ENCODE measurements around the gene CCDC146. TPM values are rescaled to one million over a fixed set of nuclear protein-coding genes. Genes with fewer than 3 reads are reported as not detected.
"Not testable (repeated sequence)": the region's sequence is repeated elsewhere in the genome, so short reads cannot be mapped to it uniquely, and the experiment has no call there.

The CCDC146 gene
- total and polyA plus RNA-seq, 2 of the 8 experiments (the other 6 are each of a cell fraction or from before 2014, with no cell fraction given), result 0.88 to 2.4 TPM

- H3K56ac ChIP-seq (replicated peaks; ENCODE audit: insufficient read length, low read depth, low read length); H3K27me3 ChIP-seq (replicated peaks in 1 of 4; ENCODE audit: control insufficient read depth in 3 of 4, extremely low read depth in 1 of 4, insufficient read depth in 3 of 4, low read length in 3 of 4); H4K8ac ChIP-seq (ENCODE audit: extremely low read depth, insufficient read depth, low read length); H2BK15ac ChIP-seq (ENCODE audit: low read length); H2BK12ac ChIP-seq (ENCODE audit: low read depth, low read length); H3K9me3 ChIP-seq (ENCODE audit: insufficient read depth in 2 of 2, low read depth in 1 of 2, low read length in 1 of 2); H3K14ac ChIP-seq (ENCODE audit: insufficient read length); H3K27ac ChIP-seq (ENCODE audit: low read depth, low read length); H2BK5ac ChIP-seq (ENCODE audit: low read depth, low read length); H2AFZ ChIP-seq (ENCODE audit: low read length); DNase-seq (ENCODE audit: low read depth in 1 of 2, low spot score in 2 of 2); CTCF ChIA-PET (ENCODE audit: partially characterized antibody); H3K4me2 ChIP-seq (ENCODE audit: insufficient read depth in 1 of 2, low read depth in 2 of 2, low read length in 2 of 2); H3K4me1 ChIP-seq (replicated peaks in 1 of 4; ENCODE audit: control insufficient read depth in 3 of 4, insufficient read depth in 4 of 4, low read length in 3 of 4); H3K36me3 ChIP-seq (ENCODE audit: control insufficient read depth in 2 of 4, insufficient read depth in 4 of 4, low read length in 3 of 4); H4K91ac ChIP-seq (replicated peaks; ENCODE audit: insufficient read length, low read length); H3K23ac ChIP-seq (ENCODE audit: insufficient read length); FAIRE-seq; H3K4ac ChIP-seq (replicated peaks; ENCODE audit: insufficient read length, low read depth, low read length); H2BK20ac ChIP-seq (ENCODE audit: low read length); H2AK5ac ChIP-seq (ENCODE audit: low read depth, low read length); H3K4me3 ChIP-seq (ENCODE audit: extremely low read depth in 1 of 4, insufficient read depth in 2 of 4, low read depth in 3 of 4, low read length in 4 of 4); H4K5ac ChIP-seq (ENCODE audit: insufficient read length, low read depth, low read length); H2BK120ac ChIP-seq (replicated peaks; ENCODE audit: low read depth, low read length); H3K79me2 ChIP-seq (ENCODE audit: control insufficient read depth in 1 of 2, insufficient read depth in 2 of 2, low read length in 2 of 2); H3K79me1 ChIP-seq (ENCODE audit: low read depth, low read length); H4K20me1 ChIP-seq (replicated peaks in 1 of 2; ENCODE audit: control insufficient read depth in 1 of 2, insufficient read depth in 2 of 2, low read length in 2 of 2); POLR2A ChIA-PET (ENCODE audit: partially characterized antibody); H3K23me2 ChIP-seq (ENCODE audit: low read depth, low read length); H3K18ac ChIP-seq (ENCODE audit: extremely low read depth, low read length); H3K9ac ChIP-seq (replicated peaks in 1 of 4; ENCODE audit: extremely low read depth in 1 of 4, low read depth in 3 of 4, low read length in 3 of 4): not testable (repeated sequence)
- WGBS, 2 experiments (ENCODE audit: extremely low coverage in 1 of 2, insufficient coverage in 1 of 2, insufficient read length in 1 of 2, insufficient replicate concordance in 2 of 2, low coverage in 1 of 2, low lambda C conversion rate in 2 of 2, missing lambda C conversion rate in 1 of 2), result 82% methylated on average over 1 of the region's 3 CpGs; no CpG with 5 or more reads in 1 of the 2 experiments
Observed at GRCh38 chr7:77175274-77175800, 52.9 kb downstream of the CCDC146 start.

DNA sequence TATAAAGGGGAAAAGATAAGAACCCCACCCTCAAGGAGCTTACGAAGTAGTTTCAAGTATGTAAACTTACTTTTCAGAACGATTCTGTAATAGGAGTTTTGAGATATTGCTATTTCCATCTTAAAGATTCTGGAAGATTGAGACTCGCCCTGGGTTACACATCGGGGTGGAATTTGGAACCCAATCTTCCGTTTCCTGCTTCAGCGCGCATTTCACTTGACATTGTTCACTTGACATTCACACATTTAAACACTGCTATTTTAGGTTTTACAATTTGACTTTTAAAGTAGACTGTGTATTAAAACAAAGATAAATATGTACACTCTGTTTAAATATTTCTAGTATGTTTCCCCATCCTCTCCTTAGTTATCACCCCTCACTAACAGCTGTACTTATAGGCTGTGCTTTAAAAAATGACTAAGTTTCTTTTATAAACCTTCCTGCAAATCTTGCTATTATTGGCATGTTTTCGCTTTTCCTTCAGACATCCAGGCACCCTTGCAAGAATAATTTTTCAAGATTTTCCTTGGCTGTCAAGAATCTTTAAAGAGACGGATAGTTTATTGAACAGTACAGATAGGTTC lies 55.0 kb downstream of the CCDC146 start:
- CTCF ChIA-PET (ENCODE audit: partially characterized antibody); H3K4me2 ChIP-seq (ENCODE audit: insufficient read depth in 1 of 2, low read depth in 2 of 2, low read length in 2 of 2); DNase-seq (ENCODE audit: low read depth in 1 of 2, low spot score in 2 of 2): not testable (repeated sequence)

More for the DNA sequence above, 55.0 kb downstream of the CCDC146 start:
- H4K20me1 ChIP-seq (replicated peaks in 1 of 2; ENCODE audit: control insufficient read depth in 1 of 2, insufficient read depth in 2 of 2, low read length in 2 of 2); H2AFZ ChIP-seq (ENCODE audit: low read length); H3K4me3 ChIP-seq (ENCODE audit: extremely low read depth in 1 of 4, insufficient read depth in 2 of 4, low read depth in 3 of 4, low read length in 4 of 4); H3K23ac ChIP-seq (ENCODE audit: insufficient read length); H2BK120ac ChIP-seq (replicated peaks; ENCODE audit: low read depth, low read length); H3K23me2 ChIP-seq (ENCODE audit: low read depth, low read length); H3K27ac ChIP-seq (ENCODE audit: low read depth, low read length); H3K79me1 ChIP-seq (ENCODE audit: low read depth, low read length); H2BK20ac ChIP-seq (ENCODE audit: low read length); H3K36me3 ChIP-seq (ENCODE audit: control insufficient read depth in 2 of 4, insufficient read depth in 4 of 4, low read length in 3 of 4); H3K27me3 ChIP-seq (replicated peaks in 1 of 4; ENCODE audit: control insufficient read depth in 3 of 4, extremely low read depth in 1 of 4, insufficient read depth in 3 of 4, low read length in 3 of 4); H3K9ac ChIP-seq (replicated peaks in 1 of 4; ENCODE audit: extremely low read depth in 1 of 4, low read depth in 3 of 4, low read length in 3 of 4); H2BK15ac ChIP-seq (ENCODE audit: low read length); H3K14ac ChIP-seq (ENCODE audit: insufficient read length); H2BK5ac ChIP-seq (ENCODE audit: low read depth, low read length); H4K5ac ChIP-seq (ENCODE audit: insufficient read length, low read depth, low read length); H3K56ac ChIP-seq (replicated peaks; ENCODE audit: insufficient read length, low read depth, low read length); FAIRE-seq; H3K9me3 ChIP-seq (ENCODE audit: insufficient read depth in 2 of 2, low read depth in 1 of 2, low read length in 1 of 2); H3K4ac ChIP-seq (replicated peaks; ENCODE audit: insufficient read length, low read depth, low read length); POLR2A ChIA-PET (ENCODE audit: partially characterized antibody); H2AK5ac ChIP-seq (ENCODE audit: low read depth, low read length); H3K4me1 ChIP-seq (replicated peaks in 1 of 4; ENCODE audit: control insufficient read depth in 3 of 4, insufficient read depth in 4 of 4, low read length in 3 of 4); H2BK12ac ChIP-seq (ENCODE audit: low read depth, low read length); H4K8ac ChIP-seq (ENCODE audit: extremely low read depth, insufficient read depth, low read length); H4K91ac ChIP-seq (replicated peaks; ENCODE audit: insufficient read length, low read length); H3K79me2 ChIP-seq (ENCODE audit: control insufficient read depth in 1 of 2, insufficient read depth in 2 of 2, low read length in 2 of 2); H3K18ac ChIP-seq (ENCODE audit: extremely low read depth, low read length): not testable (repeated sequence)
- WGBS, 2 experiments (ENCODE audit: extremely low coverage in 1 of 2, insufficient coverage in 1 of 2, insufficient read length in 1 of 2, insufficient replicate concordance in 2 of 2, low coverage in 1 of 2, low lambda C conversion rate in 2 of 2, missing lambda C conversion rate in 1 of 2), result 79% methylated on average over 9 of the region's 9 CpGs; no CpG with 5 or more reads in 1 of the 2 experiments

All from H1 (cell line).